IMR-90 (cell line): Measurements from ENCODE around the gene NAP1L1. TPM values are rescaled to one million over a fixed set of nuclear protein-coding genes. Genes with fewer than 3 reads are reported as not detected.

ENCODE experiments used
- MAZ ChIP-seq: IDR thresholded peaks from 2 replicates; pipeline ENCODE4 v1.6.1; 2012; ENCODE audit warnings: low read depth, mild to moderate bottlenecking, low read length, improper control_type of control experiment, moderate library complexity, borderline replicate concordance
- MXI1 ChIP-seq: IDR thresholded peaks from 2 replicates; pipeline ENCODE4 v1.6.1; 2012; ENCODE audit warnings: low read depth, mild to moderate bottlenecking, low read length, moderate library complexity, borderline replicate concordance
- polyA plus RNA-seq, 3 experiments: library from polyadenylated mRNA; depleted of rRNA; stranded (reverse); fragments of >200 nt; gene quantifications; 2 replicates each; pipeline ENCODE4 v1.2.3, GENCODE V29; 2012; ENCODE audit warnings: low replicate concordance in 1 of 3
- total RNA-seq: library from RNA; depleted of rRNA; stranded (reverse); fragments of >200 nt; gene quantifications from 2 replicates; pipeline ENCODE4 v1.2.3, GENCODE V29; 2012
- TF ChIP-seq, protein P1 (sequence below): fragments of 150-350 bp; IDR thresholded peaks from 2 replicates; pipeline ENCODE4 v1.6.1; 2016; ENCODE audit warnings: low read depth, mild to moderate bottlenecking, low read length, moderate library complexity, borderline replicate concordance
- TF ChIP-seq, protein P2 (sequence below): conservative IDR thresholded peaks from 2 replicates; pipeline ENCODE4 v1.5.1; 2012; ENCODE audit warnings: mild to moderate bottlenecking, low read depth, low read length, improper control_type of control experiment

The NAP1L1 gene
- total and polyA plus RNA-seq, 2 of the 4 experiments (the other 2 are of a cell fraction), result 86.4 to 200 TPM

DNA sequence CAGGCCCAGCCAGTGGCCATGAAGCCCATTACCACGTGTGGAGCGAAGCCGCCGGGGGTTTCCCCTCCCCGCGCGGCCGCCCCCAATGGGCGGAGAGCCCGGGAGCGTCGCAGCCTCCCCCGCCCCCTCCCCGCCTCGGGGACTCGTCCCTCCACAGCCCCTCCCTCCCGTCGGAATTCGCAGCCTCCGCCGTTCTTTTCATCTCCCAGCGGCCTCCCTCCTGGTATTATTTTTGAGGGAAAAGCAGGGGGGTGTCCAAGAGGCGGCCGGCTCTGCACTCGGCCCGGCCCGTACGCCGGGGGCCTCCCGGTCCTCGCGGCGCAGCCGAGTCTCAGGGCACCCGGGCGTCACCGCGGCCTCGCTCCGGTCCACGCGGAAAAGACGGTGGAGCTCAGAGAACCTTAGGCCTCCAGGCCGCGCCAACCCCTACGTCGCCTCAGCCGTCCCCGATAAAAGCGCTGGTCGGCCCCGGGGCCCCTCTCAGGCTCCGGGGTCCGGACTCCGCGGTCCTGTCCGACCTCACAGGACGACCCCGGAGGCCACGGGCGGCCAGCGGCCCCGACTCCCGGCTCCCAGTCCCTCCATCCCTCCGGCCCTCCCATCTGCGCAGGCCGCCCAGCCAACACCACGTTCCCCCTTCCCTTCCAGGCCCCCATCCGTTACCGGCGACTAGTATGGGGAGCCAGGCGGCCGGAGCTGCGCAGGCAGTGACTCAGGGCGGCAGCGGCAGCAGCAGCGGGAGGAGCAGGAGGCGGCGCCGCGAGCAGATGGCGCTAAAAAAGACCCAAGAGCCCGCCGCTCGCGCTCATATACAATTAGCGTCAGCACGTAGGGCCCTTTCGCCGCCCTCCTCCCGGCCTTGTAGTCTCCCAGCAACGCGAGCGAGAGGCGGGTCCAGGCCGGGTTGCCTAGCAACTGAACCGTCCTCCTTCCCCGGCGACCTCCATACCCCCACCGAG lies at the start of gene NAP1L1 (continued):
- TF ChIP-seq, protein P1, sequence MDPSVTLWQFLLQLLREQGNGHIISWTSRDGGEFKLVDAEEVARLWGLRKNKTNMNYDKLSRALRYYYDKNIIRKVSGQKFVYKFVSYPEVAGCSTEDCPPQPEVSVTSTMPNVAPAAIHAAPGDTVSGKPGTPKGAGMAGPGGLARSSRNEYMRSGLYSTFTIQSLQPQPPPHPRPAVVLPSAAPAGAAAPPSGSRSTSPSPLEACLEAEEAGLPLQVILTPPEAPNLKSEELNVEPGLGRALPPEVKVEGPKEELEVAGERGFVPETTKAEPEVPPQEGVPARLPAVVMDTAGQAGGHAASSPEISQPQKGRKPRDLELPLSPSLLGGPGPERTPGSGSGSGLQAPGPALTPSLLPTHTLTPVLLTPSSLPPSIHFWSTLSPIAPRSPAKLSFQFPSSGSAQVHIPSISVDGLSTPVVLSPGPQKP, result no peak
- TF ChIP-seq MAZ (peak; percentile 97), MXI1 (peak; percentile 70; the same call in 1 of the 2 replicates)
- TF ChIP-seq, protein P2, sequence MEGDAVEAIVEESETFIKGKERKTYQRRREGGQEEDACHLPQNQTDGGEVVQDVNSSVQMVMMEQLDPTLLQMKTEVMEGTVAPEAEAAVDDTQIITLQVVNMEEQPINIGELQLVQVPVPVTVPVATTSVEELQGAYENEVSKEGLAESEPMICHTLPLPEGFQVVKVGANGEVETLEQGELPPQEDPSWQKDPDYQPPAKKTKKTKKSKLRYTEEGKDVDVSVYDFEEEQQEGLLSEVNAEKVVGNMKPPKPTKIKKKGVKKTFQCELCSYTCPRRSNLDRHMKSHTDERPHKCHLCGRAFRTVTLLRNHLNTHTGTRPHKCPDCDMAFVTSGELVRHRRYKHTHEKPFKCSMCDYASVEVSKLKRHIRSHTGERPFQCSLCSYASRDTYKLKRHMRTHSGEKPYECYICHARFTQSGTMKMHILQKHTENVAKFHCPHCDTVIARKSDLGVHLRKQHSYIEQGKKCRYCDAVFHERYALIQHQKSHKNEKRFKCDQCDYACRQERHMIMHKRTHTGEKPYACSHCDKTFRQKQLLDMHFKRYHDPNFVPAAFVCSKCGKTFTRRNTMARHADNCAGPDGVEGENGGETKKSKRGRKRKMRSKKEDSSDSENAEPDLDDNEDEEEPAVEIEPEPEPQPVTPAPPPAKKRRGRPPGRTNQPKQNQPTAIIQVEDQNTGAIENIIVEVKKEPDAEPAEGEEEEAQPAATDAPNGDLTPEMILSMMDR, result peak; percentile 17; the same call in 1 of the 2 replicates
